Panc1 (cell line): ENCODE results near the gene MN1. TPM values are rescaled to one million over a fixed set of nuclear protein-coding genes. Genes with fewer than 3 reads are reported as not detected.

ENCODE experiments used
- ATAC-seq: fragments of 200-7000 bp; cut with Tn5 transposase; 2 replicates; pipeline ENCODE4 v1.9.1; 2020; ENCODE audit warnings: mild to moderate bottlenecking, moderate library complexity
- BruUV-seq: library from RNA; stranded (reverse); fragments of 400-500 nt; replicated peaks from 2 replicates; lab custom pipeline; 2021; lab: Mats Ljungman, UMichigan
- CTCF ChIA-PET: fragments of 300-600 bp; sonication (Branson Sonifier 250); formaldehyde crosslinking; loops from one replicate; lab custom pipeline; 2022; ENCODE audit warnings: antibody characterized with exemption; lab: Charles Lee
- POLR2A ChIA-PET: fragments of 300-600 bp; sonication (Branson Sonifier 250); formaldehyde crosslinking; loops from one replicate; lab custom pipeline; 2022; ENCODE audit warnings: antibody characterized with exemption; lab: Charles Lee
- DNase-seq: peaks from one replicate; pipeline ENCODE4 v3.0.0-alpha.2; 2010; ENCODE audit warnings: low read depth, low spot score
- H3K27ac ChIP-seq: 2 replicates; pipeline ENCODE4 v1.5.1; 2011; ENCODE audit warnings: mild to moderate bottlenecking, low read length, inconsistent platforms
- H3K27me3 ChIP-seq: fragments of 200-500 bp; sonication (Bioruptor generic); 2 replicates; pipeline ENCODE4 v1.6.0; 2014; ENCODE audit warnings: low read length, inconsistent platforms; ENCODE audit not compliant: control insufficient read depth, insufficient read depth
- H3K36me3 ChIP-seq: fragments of 200-500 bp; sonication (Bioruptor generic); 2 replicates; pipeline ENCODE4 v1.5.1; 2014; ENCODE audit warnings: inconsistent platforms, mild to moderate bottlenecking, low read length, moderate library complexity; ENCODE audit not compliant: control insufficient read depth, insufficient read depth
- H3K4me1 ChIP-seq: 2 replicates; pipeline ENCODE4 v1.5.1; 2011; ENCODE audit warnings: inconsistent platforms, mild to moderate bottlenecking, low read length, moderate library complexity; ENCODE audit not compliant: control insufficient read depth, insufficient read depth
- H3K4me3 ChIP-seq, 2 experiments: 2 replicates each; pipeline ENCODE4 v1.5.1; 2011 to 2012; ENCODE audit warnings: low read depth in 2 of 2, low read length in 2 of 2, mild to moderate bottlenecking in 2 of 2, inconsistent platforms in 1 of 2, moderate library complexity in 1 of 2
- H3K9me3 ChIP-seq: fragments of 200-500 bp; sonication (Bioruptor generic); 2 replicates; pipeline ENCODE4 v1.5.1; 2014; ENCODE audit warnings: low read depth, mild to moderate bottlenecking, inconsistent platforms, low read length, moderate library complexity; ENCODE audit not compliant: control insufficient read depth, insufficient read depth
- POLR2AphosphoS5 ChIP-seq: IDR thresholded peaks from 2 replicates; pipeline ENCODE4 v1.6.1; 2012; ENCODE audit warnings: mild to moderate bottlenecking, low read depth, low read length, moderate library complexity
- SIN3A ChIP-seq: IDR thresholded peaks from 2 replicates; pipeline ENCODE4 v1.6.1; 2012; ENCODE audit warnings: low read depth, mild to moderate bottlenecking, low read length, moderate library complexity, borderline replicate concordance; ENCODE audit not compliant: insufficient read depth
- TCF7L2 ChIP-seq: IDR thresholded peaks from 2 replicates; pipeline ENCODE4 v1.6.1; 2011; ENCODE audit warnings: mild to moderate bottlenecking, low read depth, low read length, inconsistent platforms
- in situ Hi-C: cut with HindIII; loops from 2 replicates; pipeline ENCODE4 v1.10.0; 2016; ENCODE audit warnings: low sequenced_read_pairs, low pct_unique_long_range_greater_than_20kb
- intact Hi-C: fragments of 100-400 bp; cut with micrococcal nuclease; formaldehyde crosslinking; loops from one replicate; pipeline ENCODE4 v1.10.0; 2022; ENCODE audit not compliant: unreplicated experiment
- total RNA-seq: library from RNA; stranded (reverse); gene quantifications from one replicate; pipeline ENCODE4 v1.2.1, GENCODE V29; 2021; ENCODE audit not compliant: unreplicated experiment
- TF ChIP-seq, protein P1 (sequence below), 2 experiments: IDR thresholded peaks; 2 replicates each; pipeline ENCODE4 v1.6.1; 2011 to 2012; ENCODE audit warnings: low read depth in 2 of 2, control low read depth in 1 of 2, low read length in 1 of 2, mild to moderate bottlenecking in 1 of 2, moderate library complexity in 1 of 2; ENCODE audit not compliant: insufficient read depth in 1 of 2
- TF ChIP-seq, protein P2 (sequence below): fragments of 450-650 bp; IDR thresholded peaks from 2 replicates; pipeline ENCODE4 v1.5.1; 2017; ENCODE audit warnings: mild to moderate bottlenecking

MN1 gene
- total RNA-seq, 1 experiment from 2014 or later: 0.51 TPM

DNA sequence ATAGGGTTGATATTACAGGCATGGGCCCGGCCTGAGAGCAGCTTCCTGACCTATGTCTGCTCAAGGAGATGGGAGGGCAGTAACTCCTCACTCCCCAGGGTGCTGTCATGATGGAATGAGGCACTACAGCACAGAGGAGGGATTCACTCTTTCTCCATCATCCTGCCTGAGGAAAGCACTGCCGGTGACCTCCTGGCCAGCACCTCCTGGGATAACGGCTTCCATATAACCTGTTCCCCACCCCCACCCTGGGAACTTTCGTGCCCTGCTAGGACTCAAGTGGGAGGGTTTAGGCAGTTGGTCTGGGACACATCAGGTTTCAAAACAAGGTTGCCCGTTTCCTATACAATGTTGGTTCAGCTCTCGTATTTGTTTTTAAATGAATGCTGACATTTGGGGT, 42.7 kb upstream of the MN1 start:
- in situ Hi-C loops (no loop called here), intact Hi-C loops (no loop called here)
- Histone ChIP-seq H3K27me3 (no peaks in the 10 kb centered on the region), H3K27ac (no peak overlapping the region), H3K9me3 (no peaks in the 10 kb centered on the region), H3K4me1 (no peaks in the 10 kb centered on the region), H3K4me3 (no peak overlapping the region), H3K36me3 (no peaks in the 10 kb centered on the region)
- ATAC-seq: no peak
- POLR2A ChIA-PET: no interaction called here
- TF ChIP-seq POLR2AphosphoS5 (no peak), SIN3A (no peak)
- CTCF ChIA-PET: no interaction called here
- no TSS peak for BruUV-seq
- no peak for DNase-seq

DNA sequence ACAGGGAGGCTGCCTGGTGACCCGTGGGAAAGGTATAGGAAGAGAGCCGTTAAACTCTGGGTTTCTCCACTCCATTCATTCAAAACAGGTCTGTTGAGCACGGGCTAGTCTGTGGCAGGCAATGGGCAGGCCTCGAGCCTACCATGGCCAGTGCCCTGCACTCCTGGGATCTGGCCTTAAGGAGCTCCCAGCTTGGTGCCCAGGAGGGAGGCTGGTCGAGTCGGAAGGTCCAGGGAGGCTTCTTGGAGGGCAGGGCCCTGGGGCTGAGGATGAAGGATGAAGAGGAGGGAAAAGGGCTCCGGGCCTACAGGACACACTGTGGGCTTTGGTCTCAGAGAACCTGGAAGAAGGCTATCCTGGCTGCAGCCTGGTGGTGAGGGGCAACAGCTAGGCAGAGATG, 41.9 kb upstream of the MN1 start:
- POLR2A ChIA-PET: no interaction called here
- intact Hi-C loops: no loop called here
- no TSS peak for BruUV-seq
- ATAC-seq (no peak), DNase-seq (no peak)
- no peaks in the 10 kb centered on the region for H3K9me3 ChIP-seq
- no peaks in the 10 kb centered on the region for H3K4me1 ChIP-seq
- in situ Hi-C loops: no loop called here
- H3K4me3 ChIP-seq: no peak overlapping the region
- no peak overlapping the region for H3K27ac ChIP-seq
- CTCF ChIA-PET: no interaction called here
- TF ChIP-seq, protein P1, sequence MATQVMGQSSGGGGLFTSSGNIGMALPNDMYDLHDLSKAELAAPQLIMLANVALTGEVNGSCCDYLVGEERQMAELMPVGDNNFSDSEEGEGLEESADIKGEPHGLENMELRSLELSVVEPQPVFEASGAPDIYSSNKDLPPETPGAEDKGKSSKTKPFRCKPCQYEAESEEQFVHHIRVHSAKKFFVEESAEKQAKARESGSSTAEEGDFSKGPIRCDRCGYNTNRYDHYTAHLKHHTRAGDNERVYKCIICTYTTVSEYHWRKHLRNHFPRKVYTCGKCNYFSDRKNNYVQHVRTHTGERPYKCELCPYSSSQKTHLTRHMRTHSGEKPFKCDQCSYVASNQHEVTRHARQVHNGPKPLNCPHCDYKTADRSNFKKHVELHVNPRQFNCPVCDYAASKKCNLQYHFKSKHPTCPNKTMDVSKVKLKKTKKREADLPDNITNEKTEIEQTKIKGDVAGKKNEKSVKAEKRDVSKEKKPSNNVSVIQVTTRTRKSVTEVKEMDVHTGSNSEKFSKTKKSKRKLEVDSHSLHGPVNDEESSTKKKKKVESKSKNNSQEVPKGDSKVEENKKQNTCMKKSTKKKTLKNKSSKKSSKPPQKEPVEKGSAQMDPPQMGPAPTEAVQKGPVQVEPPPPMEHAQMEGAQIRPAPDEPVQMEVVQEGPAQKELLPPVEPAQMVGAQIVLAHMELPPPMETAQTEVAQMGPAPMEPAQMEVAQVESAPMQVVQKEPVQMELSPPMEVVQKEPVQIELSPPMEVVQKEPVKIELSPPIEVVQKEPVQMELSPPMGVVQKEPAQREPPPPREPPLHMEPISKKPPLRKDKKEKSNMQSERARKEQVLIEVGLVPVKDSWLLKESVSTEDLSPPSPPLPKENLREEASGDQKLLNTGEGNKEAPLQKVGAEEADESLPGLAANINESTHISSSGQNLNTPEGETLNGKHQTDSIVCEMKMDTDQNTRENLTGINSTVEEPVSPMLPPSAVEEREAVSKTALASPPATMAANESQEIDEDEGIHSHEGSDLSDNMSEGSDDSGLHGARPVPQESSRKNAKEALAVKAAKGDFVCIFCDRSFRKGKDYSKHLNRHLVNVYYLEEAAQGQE (IDR thresholded peaks at IDR 0.05; ENCODE audit: insufficient read depth in 1 of 2, low read depth in 2 of 2, low read length in 1 of 2): no peak
- TF ChIP-seq, protein P2, sequence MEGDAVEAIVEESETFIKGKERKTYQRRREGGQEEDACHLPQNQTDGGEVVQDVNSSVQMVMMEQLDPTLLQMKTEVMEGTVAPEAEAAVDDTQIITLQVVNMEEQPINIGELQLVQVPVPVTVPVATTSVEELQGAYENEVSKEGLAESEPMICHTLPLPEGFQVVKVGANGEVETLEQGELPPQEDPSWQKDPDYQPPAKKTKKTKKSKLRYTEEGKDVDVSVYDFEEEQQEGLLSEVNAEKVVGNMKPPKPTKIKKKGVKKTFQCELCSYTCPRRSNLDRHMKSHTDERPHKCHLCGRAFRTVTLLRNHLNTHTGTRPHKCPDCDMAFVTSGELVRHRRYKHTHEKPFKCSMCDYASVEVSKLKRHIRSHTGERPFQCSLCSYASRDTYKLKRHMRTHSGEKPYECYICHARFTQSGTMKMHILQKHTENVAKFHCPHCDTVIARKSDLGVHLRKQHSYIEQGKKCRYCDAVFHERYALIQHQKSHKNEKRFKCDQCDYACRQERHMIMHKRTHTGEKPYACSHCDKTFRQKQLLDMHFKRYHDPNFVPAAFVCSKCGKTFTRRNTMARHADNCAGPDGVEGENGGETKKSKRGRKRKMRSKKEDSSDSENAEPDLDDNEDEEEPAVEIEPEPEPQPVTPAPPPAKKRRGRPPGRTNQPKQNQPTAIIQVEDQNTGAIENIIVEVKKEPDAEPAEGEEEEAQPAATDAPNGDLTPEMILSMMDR: no peak
- TF ChIP-seq POLR2AphosphoS5: no peak
- no peak for TF ChIP-seq TCF7L2
- TF ChIP-seq SIN3A: no peak
- no peaks in the 10 kb centered on the region for H3K36me3 ChIP-seq
- H3K27me3 ChIP-seq: no peaks in the 10 kb centered on the region

DNA sequence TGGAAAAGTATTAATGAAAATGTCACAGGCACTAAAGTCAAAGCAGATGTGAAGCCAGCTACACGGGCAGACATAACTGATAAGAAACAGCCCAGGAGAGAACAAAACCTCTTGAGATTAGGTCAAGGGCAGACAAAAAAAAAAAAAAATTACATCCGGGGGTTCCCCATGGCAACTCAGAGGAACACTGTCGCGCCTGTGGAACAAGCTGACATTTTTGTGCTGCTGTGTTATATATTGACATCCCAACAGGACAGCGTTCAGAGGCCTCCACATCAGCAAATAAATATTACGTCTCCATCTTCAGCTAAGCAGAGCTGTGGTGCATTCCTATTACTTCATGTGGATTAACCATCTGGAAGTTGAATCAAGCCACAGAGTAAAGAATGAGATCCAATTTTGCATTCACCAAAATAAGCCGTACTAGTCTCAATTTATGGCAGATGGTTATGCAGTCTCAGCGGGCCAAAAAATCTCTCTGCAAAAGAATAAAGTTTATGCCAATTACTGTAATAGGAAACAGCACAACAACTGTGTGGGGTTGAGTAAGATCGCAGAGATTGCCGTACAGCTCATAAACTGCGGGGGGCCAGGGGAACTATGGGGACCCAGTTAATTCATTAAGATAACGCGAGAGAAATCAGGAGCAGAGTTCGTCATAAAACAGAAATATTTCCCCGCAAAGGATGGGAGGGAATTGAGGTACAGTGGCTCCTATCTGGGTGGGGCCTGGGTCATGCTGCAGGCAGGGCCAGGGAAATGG, 41.3 kb upstream of the MN1 start:
- Histone ChIP-seq H3K4me3 (no peak overlapping the region), H3K27me3 (no peaks in the 10 kb centered on the region), H3K36me3 (no peaks in the 10 kb centered on the region), H3K27ac (no peak overlapping the region), H3K4me1 (no peaks in the 10 kb centered on the region), H3K9me3 (no peaks in the 10 kb centered on the region)
- POLR2A ChIA-PET: no interaction called here
- DNase-seq (no peak), ATAC-seq (no peak)
- CTCF ChIA-PET: no interaction called here
- intact Hi-C loops (no loop called here), in situ Hi-C loops (no loop called here)
- no TSS peak for BruUV-seq
- TF ChIP-seq, protein P2: no peak
- TF ChIP-seq SIN3A (no peak), POLR2AphosphoS5 (no peak), TCF7L2 (no peak)
- TF ChIP-seq, protein P1 (IDR thresholded peaks at IDR 0.05; ENCODE audit: insufficient read depth in 1 of 2, low read depth in 2 of 2, low read length in 1 of 2): no peak
